GM21737 (cell line): ENCODE data around the gene ITPRIP.

Experiments
- ATAC-seq: cut with Tn5 transposase; IDR thresholded peaks from one replicate; pipeline ENCODE4 v1.9.1; 2021; ENCODE audit warnings: mild to moderate bottlenecking, moderate library complexity; ENCODE audit not compliant: unreplicated experiment

Gene ITPRIP

DNA sequence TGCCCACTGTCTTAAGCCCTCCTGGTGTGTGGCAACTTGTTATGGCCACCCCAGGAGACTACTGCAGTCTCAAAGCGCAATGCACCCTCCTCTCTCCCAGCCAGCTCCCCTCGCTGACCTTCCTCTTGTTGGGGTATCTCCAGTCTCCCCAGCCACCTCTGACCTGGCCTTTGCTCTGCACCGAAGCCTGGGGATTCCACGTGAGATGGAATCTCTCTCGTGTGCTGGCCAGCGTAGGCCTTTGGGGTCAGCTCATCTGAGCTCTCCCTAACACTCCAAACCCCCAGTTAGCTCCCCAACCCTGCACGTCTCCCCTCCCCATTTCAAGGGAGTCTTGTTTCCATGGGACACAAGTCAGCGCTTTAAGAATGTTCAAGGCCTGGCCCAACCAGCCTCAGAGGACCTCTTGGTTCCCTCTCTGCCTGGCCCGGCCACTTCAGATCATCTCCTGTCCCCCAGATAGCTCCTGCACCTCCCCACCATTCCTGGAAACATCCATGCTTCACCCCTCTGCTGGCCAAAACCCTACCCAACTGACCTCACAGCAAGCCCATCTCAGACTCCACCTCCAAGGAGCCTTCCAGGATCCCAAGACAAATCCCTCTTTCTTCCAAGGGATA is 11.2 kb downstream of the ITPRIP start:
- ATAC-seq: no peak

- ATAC-seq: no peak
These were observed 12.5 kb downstream of the ITPRIP start for GRCh38 chr10:104325436-104326435.

- ATAC-seq: no peak
These were observed 13.3 kb downstream of the ITPRIP start for GRCh38 chr10:104324931-104325330.

GRCh38 chr10:104324221-104324686 is 14.0 kb downstream of the ITPRIP start:
- no peak for ATAC-seq

DNA sequence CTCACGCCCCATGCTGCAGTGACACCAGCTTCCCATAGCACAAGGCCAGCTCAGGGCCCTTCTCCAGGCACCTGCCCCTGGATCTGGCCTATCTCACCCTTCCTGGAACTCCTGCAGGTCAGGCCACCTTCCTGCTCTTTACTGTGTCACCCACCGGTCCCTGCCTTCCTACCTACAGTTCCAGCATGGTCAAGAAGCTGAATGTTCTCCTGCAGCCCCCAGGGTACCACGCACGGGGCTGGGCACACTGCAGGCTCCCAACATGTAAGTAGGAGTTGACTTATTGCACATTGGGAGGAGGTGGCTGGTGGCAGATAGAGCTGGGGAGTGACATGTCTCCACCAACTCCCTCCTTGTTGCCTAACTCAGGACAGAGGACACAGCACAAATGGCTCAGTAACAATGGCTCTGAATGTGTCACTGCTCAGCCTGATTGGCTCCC is 14.5 kb downstream of the ITPRIP start:
- no peak for ATAC-seq

DNA sequence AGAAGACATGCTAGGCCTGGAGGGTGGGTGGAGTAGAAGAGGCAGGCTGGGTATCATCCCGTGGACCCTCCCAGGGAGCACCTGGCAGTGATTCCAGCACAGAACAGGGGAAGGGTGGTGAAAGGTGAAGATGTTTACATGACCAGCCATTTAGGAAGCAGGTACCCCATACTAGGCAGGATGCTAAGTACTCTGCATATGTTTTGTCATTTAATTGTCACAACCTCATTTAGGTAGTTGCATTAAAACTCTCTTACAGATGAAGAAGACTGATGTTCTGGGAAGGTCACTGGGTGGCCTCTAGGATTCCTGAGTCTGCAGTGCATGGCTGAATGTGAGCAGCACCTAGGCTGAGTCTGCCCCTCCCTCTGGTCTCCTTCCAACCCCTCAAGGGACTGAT is 15.2 kb downstream of the ITPRIP start:
- ATAC-seq: no peak

DNA sequence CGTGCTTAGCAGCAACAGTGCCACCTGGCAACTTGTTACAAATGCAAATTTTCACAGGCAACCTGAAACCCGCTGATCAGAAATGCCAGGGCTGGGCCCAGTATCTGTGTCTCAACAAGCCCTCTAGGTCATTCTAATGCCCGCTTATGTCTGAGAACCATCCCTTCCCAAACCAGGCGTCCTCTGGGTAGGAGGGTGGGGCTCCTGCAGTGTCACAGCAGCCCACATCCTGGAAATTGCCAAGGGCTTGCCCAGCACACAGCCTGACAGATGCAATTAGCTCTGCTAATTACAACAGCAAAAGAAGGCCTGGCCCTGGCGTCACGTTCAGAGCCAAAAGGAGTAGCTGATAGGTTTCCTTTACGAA is 15.9 kb downstream of the ITPRIP start:
- ATAC-seq: no peak

DNA sequence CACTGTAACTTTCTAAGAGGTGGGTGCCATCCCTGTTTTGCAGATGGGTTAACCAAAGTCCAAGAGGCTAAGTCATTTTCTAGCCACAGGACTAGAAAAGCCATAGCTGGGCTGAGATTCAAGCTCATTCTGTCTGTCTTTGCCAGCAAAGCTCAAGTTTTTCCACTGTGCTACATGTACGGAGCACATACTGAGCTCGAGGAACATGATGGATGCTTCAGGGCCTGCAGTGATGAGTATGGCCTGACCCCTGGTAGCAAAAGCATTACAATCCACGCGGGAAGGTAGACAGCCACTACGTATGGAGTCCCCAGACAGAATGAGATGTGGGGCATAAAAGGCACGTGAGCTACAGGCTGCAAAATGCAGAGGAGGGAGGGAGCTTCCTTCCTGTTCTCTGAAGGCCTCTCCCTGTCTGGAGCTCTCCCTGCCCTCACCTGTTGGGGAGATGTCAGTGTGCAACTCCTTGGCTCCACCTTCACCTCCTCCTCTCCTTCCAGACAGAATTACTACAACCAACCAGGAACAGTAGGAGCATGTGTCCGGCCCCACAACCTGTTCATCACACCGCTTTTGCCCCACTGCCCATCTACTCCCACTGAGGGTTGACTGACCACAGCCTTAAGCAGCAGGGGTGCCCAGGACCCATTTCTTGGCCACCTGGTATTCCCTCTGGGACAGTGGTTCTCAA is 16.4 kb downstream of the ITPRIP start:
- ATAC-seq: no peak

- ATAC-seq: no peak
These were observed 17.0 kb downstream of the ITPRIP start for GRCh38 chr10:104321226-104321625.

DNA sequence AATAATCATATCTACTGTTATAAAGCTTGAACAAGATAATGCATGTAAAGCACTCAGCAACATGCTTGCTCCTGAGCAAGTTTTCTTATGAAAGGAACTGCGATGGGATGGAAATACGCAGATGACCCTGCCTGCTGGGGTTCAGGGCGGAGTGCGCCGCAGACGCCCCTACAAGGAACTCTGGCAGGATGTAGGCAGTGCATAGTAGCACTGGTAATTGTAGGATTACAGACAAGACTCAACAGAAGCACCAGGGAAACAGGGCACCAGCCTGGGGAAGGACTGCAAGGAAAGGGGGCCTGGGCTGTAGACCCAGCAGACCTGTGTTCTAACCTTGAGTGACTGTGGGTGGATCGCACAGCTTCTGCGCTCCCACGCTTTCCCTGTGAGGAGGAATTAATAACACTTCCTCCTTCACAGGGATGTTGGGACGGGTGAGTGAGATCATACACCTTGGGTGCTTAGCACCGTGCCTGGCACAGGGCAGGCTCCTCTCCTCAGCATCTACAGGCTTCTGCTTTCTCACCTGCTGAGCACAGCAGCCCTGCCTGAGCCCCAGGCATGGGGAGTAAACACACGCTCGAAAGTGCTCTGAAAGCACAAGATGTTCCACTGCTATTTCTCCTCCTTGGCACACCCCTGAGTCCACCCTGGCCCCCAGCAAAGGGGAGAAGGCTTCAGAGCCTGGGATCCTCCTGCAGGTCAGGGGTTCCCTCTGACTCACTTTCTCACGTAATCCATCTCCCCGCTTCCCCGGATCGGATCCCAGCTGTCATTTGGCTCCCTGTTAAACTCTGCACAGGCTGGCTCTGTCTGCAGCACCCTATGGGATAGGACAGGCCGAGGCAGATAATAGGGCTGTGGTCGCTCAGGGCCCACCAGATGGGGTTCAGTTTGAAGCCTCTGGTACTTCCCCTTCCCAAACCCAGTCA is 19.2 kb downstream of the ITPRIP start:
- ATAC-seq: no peak

GRCh38 chr10:104318326-104318725 is 19.9 kb downstream of the ITPRIP start:
- no peak for ATAC-seq

DNA sequence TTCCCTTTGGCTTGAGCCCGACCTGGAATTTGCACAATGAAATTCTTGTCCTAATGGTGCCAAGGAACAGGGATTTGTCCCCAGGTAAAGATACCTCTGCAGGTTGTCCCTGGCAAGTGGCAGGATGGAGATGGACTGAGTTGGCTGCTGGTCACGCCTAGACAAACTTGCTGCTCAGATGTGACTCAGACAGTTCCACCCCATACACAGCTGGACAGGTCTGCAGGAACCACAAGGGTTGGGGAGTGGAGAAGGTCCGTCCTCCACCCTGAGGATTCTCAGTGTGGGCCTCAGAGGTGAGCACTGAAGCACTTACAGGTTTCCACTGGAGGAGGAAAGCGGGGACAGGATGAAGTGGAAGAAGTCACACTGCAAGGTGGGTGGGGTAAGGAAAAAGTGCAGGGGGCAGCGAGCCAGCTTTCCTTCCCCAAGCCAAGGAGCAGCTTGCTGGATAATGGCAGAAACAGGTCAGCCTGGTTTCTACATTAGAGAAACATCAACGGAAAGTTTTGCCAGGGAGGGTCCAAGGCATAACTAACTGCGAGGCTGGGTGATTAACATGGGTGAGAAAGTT is 20.5 kb downstream of the ITPRIP start:
- no peak for ATAC-seq

- ATAC-seq: no peak
These were observed 21.0 kb downstream of the ITPRIP start for GRCh38 chr10:104317269-104317710.

DNA sequence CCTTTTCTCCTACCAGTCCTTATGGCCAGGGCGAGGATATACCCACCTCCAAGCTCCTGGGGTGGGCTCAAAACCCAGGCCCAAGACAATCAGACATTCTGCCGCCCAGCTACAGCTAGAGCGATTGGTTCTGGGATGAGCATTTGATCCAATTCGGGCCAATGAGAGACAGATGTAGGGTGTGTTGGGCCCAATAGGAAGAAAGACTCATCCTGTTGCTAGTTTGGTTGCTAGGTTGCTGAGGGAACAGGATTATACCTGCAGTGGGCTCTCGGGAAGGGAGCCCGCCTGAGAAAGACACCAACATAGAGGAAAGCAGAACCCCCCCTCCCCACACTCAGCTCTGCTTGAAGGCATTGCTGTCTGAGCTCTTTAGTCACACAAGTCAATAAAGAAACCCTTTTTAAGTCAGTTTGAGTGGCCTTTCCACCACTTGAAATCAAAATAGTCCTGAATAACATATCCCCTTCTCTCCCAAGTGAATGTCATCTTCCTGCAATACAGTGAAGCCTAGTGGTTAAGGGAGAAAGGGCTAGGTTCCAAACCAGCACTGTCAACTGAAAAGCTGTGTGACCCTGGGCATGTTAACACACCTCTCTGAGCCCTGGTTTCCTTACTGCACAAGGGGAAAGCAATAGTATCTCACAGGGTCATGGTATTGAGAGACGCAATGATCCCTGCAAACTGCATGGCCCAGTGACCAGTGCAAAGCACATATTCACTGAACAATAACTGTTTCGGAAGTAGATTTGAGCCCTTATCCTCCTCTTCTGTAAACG is 21.8 kb downstream of the ITPRIP start:
- no peak for ATAC-seq

DNA sequence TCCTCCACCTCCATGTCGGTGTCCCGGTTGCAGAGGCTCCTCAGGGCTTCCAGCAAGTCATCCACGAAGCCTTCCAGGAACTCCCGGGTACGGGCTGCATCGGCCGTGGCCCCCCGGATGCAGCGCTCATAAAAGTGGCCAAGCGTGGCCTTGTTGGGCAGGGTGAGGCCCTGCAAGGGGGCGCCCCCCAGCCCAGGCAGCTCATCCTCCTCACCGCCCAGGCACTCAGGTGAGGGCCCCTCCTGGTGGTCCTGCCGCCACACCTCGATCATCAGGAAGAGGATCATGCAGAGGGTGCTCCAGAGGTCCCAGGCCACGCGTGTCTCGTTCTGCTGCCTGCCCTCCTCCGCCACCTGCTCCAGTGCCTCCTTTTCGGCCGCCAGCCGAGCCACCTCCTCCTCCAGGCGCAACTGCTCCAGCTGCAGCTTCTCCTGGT is 22.8 kb downstream of the ITPRIP start:
- no peak for ATAC-seq

- no peak for ATAC-seq
These were observed 23.4 kb downstream of the ITPRIP start for GRCh38 chr10:104314591-104315485.

GRCh38 chr10:104311184-104311720 is 27.0 kb downstream of the ITPRIP start:
- ATAC-seq: no peak
